Fibroblast of pulmonary artery (primary cell): ENCODE results near the gene MOB4.
A peak's percentile ranks its signal among the peaks of the same experiment; 100 is the strongest.

ENCODE experiments used
- DNase-seq: peaks from one replicate; pipeline ENCODE4 v3.0.0-alpha.2; 2010; ENCODE audit warnings: low read depth
- H3K4me3 ChIP-seq: replicated peaks from 2 replicates; pipeline ENCODE4 v1.5.1; 2011; ENCODE audit warnings: low read depth, mild to moderate bottlenecking, control low read depth, low read length, moderate library complexity
- TF ChIP-seq, protein P1 (sequence below): IDR thresholded peaks from 2 replicates; pipeline ENCODE4 v1.5.1; 2011; ENCODE audit warnings: mild to moderate bottlenecking, control low read depth, low read length, inconsistent platforms; ENCODE audit errors: missing control alignments

MOB4 gene

DNA sequence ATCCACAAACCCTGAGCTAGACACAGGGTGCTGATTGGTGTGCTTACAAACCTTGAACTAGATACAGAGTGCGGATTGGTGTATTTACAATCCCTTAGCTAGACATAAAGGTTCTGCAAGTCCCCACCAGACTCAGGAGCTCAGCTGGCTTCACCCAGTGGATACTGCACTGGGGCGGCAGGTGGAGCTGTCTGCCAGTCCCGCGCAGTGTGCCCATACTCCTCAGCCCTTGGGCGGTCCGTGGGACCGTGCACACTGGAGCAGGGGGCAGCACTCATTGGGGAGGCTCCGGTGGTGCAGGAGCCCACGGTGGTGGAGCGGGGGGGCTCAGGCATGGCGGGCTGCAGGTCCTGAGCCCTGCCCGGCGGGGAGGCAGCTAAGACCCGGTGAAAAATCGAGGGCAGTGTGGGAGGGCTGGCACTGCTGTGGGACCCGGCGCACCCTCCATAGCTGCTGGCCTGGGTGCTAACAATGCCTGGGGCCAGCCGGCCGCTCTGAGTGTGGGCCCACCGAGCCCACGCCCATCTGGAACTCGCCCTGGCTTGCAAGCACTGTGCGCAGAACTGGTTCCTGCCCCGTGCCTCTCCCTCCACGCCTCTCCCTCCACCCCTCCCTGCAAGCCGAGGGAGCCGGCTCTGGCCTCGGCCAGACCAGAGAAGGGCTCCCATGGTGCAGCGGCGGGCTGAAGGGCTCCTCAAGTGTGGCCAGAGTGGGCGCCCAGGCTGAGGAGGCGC, 75.6 kb downstream of the MOB4 start:
- no peak overlapping the region for H3K4me3 ChIP-seq

DNA sequence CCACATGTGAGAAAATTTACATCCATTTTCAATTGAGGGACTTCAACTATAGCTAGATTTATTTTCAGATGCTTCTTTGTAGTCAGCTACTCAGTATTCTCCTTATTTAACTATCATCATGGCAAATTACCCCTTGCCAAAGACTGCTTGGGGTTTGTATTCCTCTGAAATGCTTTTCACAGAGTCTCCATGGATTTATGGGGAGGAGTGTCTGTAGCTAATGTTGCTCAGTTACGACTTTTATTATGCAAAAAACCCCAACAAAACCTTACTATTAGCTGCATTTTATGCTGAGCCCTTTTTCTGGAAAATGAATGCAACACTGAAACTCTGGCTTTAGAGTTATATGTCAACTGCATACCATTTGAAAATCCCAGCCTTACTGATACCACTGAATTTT, 80.9 kb downstream of the MOB4 start:
- TF ChIP-seq, protein P1, sequence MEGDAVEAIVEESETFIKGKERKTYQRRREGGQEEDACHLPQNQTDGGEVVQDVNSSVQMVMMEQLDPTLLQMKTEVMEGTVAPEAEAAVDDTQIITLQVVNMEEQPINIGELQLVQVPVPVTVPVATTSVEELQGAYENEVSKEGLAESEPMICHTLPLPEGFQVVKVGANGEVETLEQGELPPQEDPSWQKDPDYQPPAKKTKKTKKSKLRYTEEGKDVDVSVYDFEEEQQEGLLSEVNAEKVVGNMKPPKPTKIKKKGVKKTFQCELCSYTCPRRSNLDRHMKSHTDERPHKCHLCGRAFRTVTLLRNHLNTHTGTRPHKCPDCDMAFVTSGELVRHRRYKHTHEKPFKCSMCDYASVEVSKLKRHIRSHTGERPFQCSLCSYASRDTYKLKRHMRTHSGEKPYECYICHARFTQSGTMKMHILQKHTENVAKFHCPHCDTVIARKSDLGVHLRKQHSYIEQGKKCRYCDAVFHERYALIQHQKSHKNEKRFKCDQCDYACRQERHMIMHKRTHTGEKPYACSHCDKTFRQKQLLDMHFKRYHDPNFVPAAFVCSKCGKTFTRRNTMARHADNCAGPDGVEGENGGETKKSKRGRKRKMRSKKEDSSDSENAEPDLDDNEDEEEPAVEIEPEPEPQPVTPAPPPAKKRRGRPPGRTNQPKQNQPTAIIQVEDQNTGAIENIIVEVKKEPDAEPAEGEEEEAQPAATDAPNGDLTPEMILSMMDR: no peak
- H3K4me3 ChIP-seq: no peak overlapping the region
- no peak for DNase-seq

More for the DNA sequence above, 75.6 kb downstream of the MOB4 start:
- TF ChIP-seq, protein P1: no peak
- DNase-seq: no peak

DNA sequence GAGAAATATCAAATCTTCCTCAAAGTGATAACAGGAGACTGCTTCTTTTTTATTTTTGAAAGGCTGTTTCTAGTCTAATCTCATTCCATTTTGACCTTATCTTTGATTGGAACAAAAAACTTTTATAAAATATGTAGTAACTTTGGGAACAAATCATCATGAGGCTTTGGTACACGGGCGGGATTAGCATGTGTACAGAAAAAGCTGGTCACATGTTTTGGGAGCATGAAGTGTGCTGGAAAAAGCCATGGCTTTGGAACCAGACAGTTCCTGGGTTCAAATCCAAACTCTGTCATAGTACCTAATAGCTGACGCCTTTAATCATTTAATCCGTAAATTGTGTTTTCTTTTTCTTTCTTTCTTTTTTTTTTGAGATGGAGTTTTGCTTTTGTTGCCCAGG, 81.3 kb downstream of the MOB4 start:
- TF ChIP-seq, protein P1: no peak
- DNase-seq: no peak
- no peak overlapping the region for H3K4me3 ChIP-seq

DNA sequence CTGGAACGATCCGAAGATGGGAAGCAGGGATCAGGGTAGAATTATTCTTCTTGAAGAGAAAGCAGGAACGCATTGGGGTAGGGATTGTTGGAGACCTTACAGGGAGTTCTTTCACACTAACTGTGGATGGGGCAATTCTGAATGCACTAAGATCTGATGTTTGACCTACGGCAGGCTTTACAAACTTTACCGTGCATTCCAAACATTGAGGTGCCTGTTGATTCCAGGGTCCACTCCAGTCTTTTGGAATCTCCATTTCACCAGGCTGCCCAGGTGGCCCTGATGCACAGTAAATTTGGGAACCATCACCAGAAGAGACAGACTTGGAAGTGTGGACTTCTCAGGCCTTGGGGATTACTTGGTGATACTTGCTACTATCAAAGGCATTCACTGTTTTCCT, 82.6 kb downstream of the MOB4 start:
- H3K4me3 ChIP-seq: no peak overlapping the region

DNA sequence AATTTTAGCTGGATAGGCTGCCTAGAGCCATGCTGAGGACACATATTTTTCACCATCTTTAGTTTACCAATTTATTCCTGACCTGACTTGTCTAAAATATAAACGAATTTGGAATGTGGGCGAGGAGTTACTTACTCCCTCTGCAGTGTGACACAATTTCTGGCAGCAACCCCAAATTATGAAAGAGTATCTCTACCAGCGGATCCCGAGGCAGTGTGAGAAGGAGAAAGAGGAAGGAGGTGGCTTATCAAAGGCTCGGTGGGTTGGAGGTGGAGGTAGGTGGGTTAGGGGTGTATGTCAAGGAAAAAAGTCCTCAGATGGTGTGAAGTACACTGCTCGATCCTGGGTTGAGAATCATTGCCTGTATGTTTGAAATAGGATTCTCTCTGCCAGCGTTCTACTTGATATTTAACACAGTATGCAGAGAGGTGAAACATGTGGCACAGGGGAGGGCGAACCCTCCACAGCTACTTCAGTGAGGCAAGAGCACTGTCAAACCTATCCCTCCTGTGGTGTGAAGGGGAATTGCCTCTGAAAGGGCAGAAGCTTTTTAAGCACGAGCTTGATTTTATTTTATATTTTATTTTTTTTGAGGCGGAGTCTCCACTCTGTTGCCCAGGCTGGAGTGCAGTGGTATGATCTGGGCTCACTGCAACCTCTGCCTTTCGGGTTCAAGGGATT, 83.6 kb downstream of the MOB4 start:
- no peak overlapping the region for H3K4me3 ChIP-seq
- peak; percentile 68 for DNase-seq
- TF ChIP-seq, protein P1: peak; percentile 47

More for the DNA sequence above, 82.6 kb downstream of the MOB4 start:
- DNase-seq: no peak
- TF ChIP-seq, protein P1: no peak

DNA sequence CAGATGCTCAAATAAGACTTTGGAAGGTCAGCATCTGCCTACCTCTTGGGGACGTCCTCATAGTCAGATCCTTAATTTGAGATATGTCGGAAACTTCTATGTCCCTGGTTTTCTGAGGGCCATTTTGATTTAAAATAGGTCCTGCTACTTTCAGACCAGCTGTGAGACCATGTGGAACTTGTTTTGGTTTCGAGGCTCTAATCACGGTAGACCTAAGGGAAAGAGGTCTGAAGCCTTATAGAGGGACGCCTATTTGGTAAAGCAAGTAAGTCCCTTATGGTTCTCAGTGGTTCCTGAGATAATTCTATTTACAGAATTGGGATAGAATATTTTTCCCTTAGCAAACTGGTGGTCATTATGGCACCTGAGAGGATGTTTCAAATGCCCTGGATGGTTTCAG, 84.4 kb downstream of the MOB4 start:
- DNase-seq: no peak
- H3K4me3 ChIP-seq: no peak overlapping the region
- TF ChIP-seq, protein P1: no peak
